ENCODE results near the gene MOGAT3. TPM values are rescaled to one million over a fixed set of nuclear protein-coding genes. Genes with fewer than 3 reads are reported as not detected.

The MOGAT3 gene
- total and polyA plus RNA-seq, 7 experiments from 2014 or later = not detected

- intact Hi-C loops (cut with micrococcal nuclease) = no loop called here
- Mint-ChIP-seq H3K27me3 (peaks cover 32 to 46% (median 39%) of the 10 kb centered on the region in 5 donors), H3K4me3 (peak overlapping the region; percentile 61 to 80 (median 76)), H3K27ac (peak overlapping the region in 1 of 9 donors; percentile 68), H3K9me3 (peaks cover 0 to 8% (median 0%) of the 10 kb centered on the region in 11 donors), H3K36me3 (peaks cover 0 to 31% (median 13%) of the 10 kb centered on the region in 5 donors), H3K4me1 (peaks cover 21 to 34% (median 27%) of the 10 kb centered on the region in 7 donors)
- Histone ChIP-seq H3K4me1 (ENCODE audit: control insufficient read depth in 2 of 2, insufficient read depth in 2 of 2, low read length in 2 of 2) (peaks cover 21 to 25% of the 10 kb centered on the region in 2 donors), H3K36me3 (ENCODE audit: control insufficient read depth in 2 of 3, insufficient read depth in 3 of 3, low read length in 3 of 3) (peaks cover 0 to 15% (median 0%) of the 10 kb centered on the region in 3 experiments), H3K27ac (ENCODE audit: low read depth, low read length) (no peak overlapping the region), H3K4me3 (ENCODE audit: low read length) (no peak overlapping the region), H3K9me3 (ENCODE audit: control insufficient read depth in 2 of 3, low read length in 3 of 3) (no peaks in the 10 kb centered on the region), H3K27me3 (ENCODE audit: control insufficient read depth in 2 of 2, insufficient read depth in 2 of 2, low read length in 2 of 2) (peaks cover 13 to 30% of the 10 kb centered on the region in 2 donors)
- ChIA-PET POLR2A (no interaction called here), CTCF (interaction anchor here (1.0 kb wide), 1 partner anchor 18 kb away, joined by 3 read pairs; no protein-coding TSS in a partner anchor)
- DNase-seq (no peak), ATAC-seq (no peak)
These were observed 38.1 kb downstream of the MOGAT3 start for GRCh38 chr7:101162551-101163278.

- Histone ChIP-seq H3K4me1 (ENCODE audit: control insufficient read depth in 2 of 2, insufficient read depth in 2 of 2, low read length in 2 of 2) (peaks cover 21 to 23% of the 10 kb centered on the region in 2 donors), H3K4me3 (ENCODE audit: low read length) (no peak overlapping the region), H3K36me3 (ENCODE audit: control insufficient read depth in 2 of 3, insufficient read depth in 3 of 3, low read length in 3 of 3) (peaks cover 0 to 24% (median 0%) of the 10 kb centered on the region in 3 experiments), H3K27ac (ENCODE audit: low read depth, low read length) (no peak overlapping the region), H3K27me3 (ENCODE audit: control insufficient read depth in 2 of 2, insufficient read depth in 2 of 2, low read length in 2 of 2) (peaks cover 10 to 23% of the 10 kb centered on the region in 2 donors), H3K9me3 (ENCODE audit: control insufficient read depth in 2 of 3, low read length in 3 of 3) (no peaks in the 10 kb centered on the region)
- H3K27ac Mint-ChIP-seq = peak overlapping the region in 1 of 9 donors; percentile 68
- CTCF ChIA-PET = interaction anchor here (1.9 kb wide), 1 partner anchor 18 kb away, joined by 6 read pairs; no protein-coding TSS in a partner anchor
- H3K27me3 Mint-ChIP-seq = peaks cover 25 to 37% (median 31%) of the 10 kb centered on the region in 5 donors
- H3K9me3 Mint-ChIP-seq = peaks cover 0 to 8% (median 0%) of the 10 kb centered on the region in 11 donors
- ATAC-seq (no peak), DNase-seq (no peak)
- POLR2A ChIA-PET = no interaction called here
- peaks cover 18 to 26% (median 22%) of the 10 kb centered on the region in 7 donors for H3K4me1 Mint-ChIP-seq
- peaks cover 0 to 38% (median 14%) of the 10 kb centered on the region in 5 donors for H3K36me3 Mint-ChIP-seq
- H3K4me3 Mint-ChIP-seq = peak overlapping the region; percentile 55 to 80 (median 72)
- intact Hi-C loops (cut with micrococcal nuclease) = no loop called here
These were observed 39.0 kb downstream of the MOGAT3 start for GRCh38 chr7:101161692-101162471.

- CTCF ChIA-PET = interaction anchor here (1.9 kb wide), 1 partner anchor 17 kb away, joined by 6 read pairs; no protein-coding TSS in a partner anchor
- peak overlapping the region in 3 of 10 donors; percentile 14 to 77 (median 51) for H3K4me3 Mint-ChIP-seq
These were observed 39.9 kb downstream of the MOGAT3 start for GRCh38 chr7:101160910-101161309.

GRCh38 chr7:101159696-101160674 is 40.9 kb downstream of the MOGAT3 start:
- H3K4me1 ChIP-seq (ENCODE audit: control insufficient read depth in 2 of 2, insufficient read depth in 2 of 2, low read length in 2 of 2) = peaks cover 13 to 16% of the 10 kb centered on the region in 2 donors
- no peaks in the 10 kb centered on the region for H3K9me3 ChIP-seq (ENCODE audit: control insufficient read depth in 2 of 3, low read length in 3 of 3)
- H3K36me3 Mint-ChIP-seq = peaks cover 0 to 43% (median 14%) of the 10 kb centered on the region in 5 donors
- no peak overlapping the region for H3K27ac Mint-ChIP-seq
- ChIA-PET CTCF (interaction anchor here (1.9 kb wide), 1 partner anchor 16 kb away, joined by 6 read pairs; no protein-coding TSS in a partner anchor), POLR2A (no interaction called here)
- ATAC-seq = no peak
- no peak overlapping the region for H3K4me3 ChIP-seq (ENCODE audit: low read length)
- DNase-seq = no peak
- H3K4me1 Mint-ChIP-seq = peaks cover 11 to 18% (median 16%) of the 10 kb centered on the region in 7 donors
- peaks cover 5 to 15% of the 10 kb centered on the region in 2 donors for H3K27me3 ChIP-seq (ENCODE audit: control insufficient read depth in 2 of 2, insufficient read depth in 2 of 2, low read length in 2 of 2)
- H3K9me3 Mint-ChIP-seq = peaks cover 0 to under 1% (median 0%) of the 10 kb centered on the region in 11 donors
- H3K27me3 Mint-ChIP-seq = peaks cover 12 to 21% (median 15%) of the 10 kb centered on the region in 5 donors
- H3K4me3 Mint-ChIP-seq = no peak overlapping the region
- intact Hi-C loops (cut with micrococcal nuclease) = no loop called here
- no peak overlapping the region for H3K27ac ChIP-seq (ENCODE audit: low read depth, low read length)
- peaks cover 0 to 24% (median 0%) of the 10 kb centered on the region in 3 experiments for H3K36me3 ChIP-seq (ENCODE audit: control insufficient read depth in 2 of 3, insufficient read depth in 3 of 3, low read length in 3 of 3)

More at GRCh38 chr7:101160910-101161309, 39.9 kb downstream of the MOGAT3 start:
- H3K27me3 Mint-ChIP-seq = peaks cover 19 to 30% (median 24%) of the 10 kb centered on the region in 5 donors
- Histone ChIP-seq H3K9me3 (ENCODE audit: control insufficient read depth in 2 of 3, low read length in 3 of 3) (no peaks in the 10 kb centered on the region), H3K4me3 (ENCODE audit: low read length) (no peak overlapping the region), H3K36me3 (ENCODE audit: control insufficient read depth in 2 of 3, insufficient read depth in 3 of 3, low read length in 3 of 3) (peaks cover 0 to 24% (median 0%) of the 10 kb centered on the region in 3 experiments), H3K27me3 (ENCODE audit: control insufficient read depth in 2 of 2, insufficient read depth in 2 of 2, low read length in 2 of 2) (peaks cover 8 to 20% of the 10 kb centered on the region in 2 donors), H3K27ac (ENCODE audit: low read depth, low read length) (no peak overlapping the region), H3K4me1 (ENCODE audit: control insufficient read depth in 2 of 2, insufficient read depth in 2 of 2, low read length in 2 of 2) (peaks cover 16 to 18% of the 10 kb centered on the region in 2 donors)
- H3K36me3 Mint-ChIP-seq = peaks cover 0 to 43% (median 15%) of the 10 kb centered on the region in 5 donors
- H3K27ac Mint-ChIP-seq = no peak overlapping the region
- ATAC-seq (no peak), DNase-seq (no peak)
- H3K9me3 Mint-ChIP-seq = peaks cover 0 to 8% (median 0%) of the 10 kb centered on the region in 11 donors
- POLR2A ChIA-PET = no interaction called here
- H3K4me1 Mint-ChIP-seq = peaks cover 12 to 19% (median 16%) of the 10 kb centered on the region in 7 donors
- intact Hi-C loops (cut with micrococcal nuclease) = no loop called here

GRCh38 chr7:101156866-101157589 is 43.8 kb downstream of the MOGAT3 start:
- DNase-seq (no peak), ATAC-seq (no peak)
- H3K36me3 Mint-ChIP-seq = peaks cover 0 to 43% (median 14%) of the 10 kb centered on the region in 5 donors
- intact Hi-C loops (cut with micrococcal nuclease) = no loop called here
- H3K27ac ChIP-seq (ENCODE audit: low read depth, low read length) = no peak overlapping the region
- H3K27me3 Mint-ChIP-seq = peaks cover 6 to 19% (median 7%) of the 10 kb centered on the region in 5 donors
- peak overlapping the region in 1 of 9 donors; percentile 17 for H3K27ac Mint-ChIP-seq
- ChIA-PET POLR2A (interaction anchor here (0.5 to 1.4 kb wide), 2 partner anchors 10 to 61 kb away, joined by 3 to 7 read pairs; partner anchors contain the start of genes PLOD3 and ZNHIT1), CTCF (interaction anchor here (0.6 to 1.6 kb wide), 4 partner anchors 14 to 1832 kb away, joined by 3 to 4 read pairs (median 4); partner anchors contain the start of gene ARPC1A)
- H3K36me3 ChIP-seq (ENCODE audit: control insufficient read depth in 2 of 3, insufficient read depth in 3 of 3, low read length in 3 of 3) = peaks cover 0 to 24% (median 0%) of the 10 kb centered on the region in 3 experiments
- no peaks in the 10 kb centered on the region for H3K9me3 Mint-ChIP-seq
- peaks cover 10 to 21% (median 13%) of the 10 kb centered on the region in 7 donors for H3K4me1 Mint-ChIP-seq
- peak overlapping the region in 2 of 10 donors; percentile 35 to 44 for H3K4me3 Mint-ChIP-seq
- no peaks in the 10 kb centered on the region for H3K9me3 ChIP-seq (ENCODE audit: control insufficient read depth in 2 of 3, low read length in 3 of 3)
- H3K4me1 ChIP-seq (ENCODE audit: control insufficient read depth in 2 of 2, insufficient read depth in 2 of 2, low read length in 2 of 2) = peaks cover 10% of the 10 kb centered on the region in 2 donors
- no peak overlapping the region for H3K4me3 ChIP-seq (ENCODE audit: low read length)
- H3K27me3 ChIP-seq (ENCODE audit: control insufficient read depth in 2 of 2, insufficient read depth in 2 of 2, low read length in 2 of 2) = peaks cover 1 to 5% of the 10 kb centered on the region in 2 donors

Measured in naive thymus-derived CD4-positive, alpha-beta T cell (primary cell).